GM19455 (cell line): ENCODE measurements around the gene JADE3.
A peak's percentile ranks its signal among the peaks of the same experiment; 100 is the strongest.

Experiments used
- ATAC-seq: cut with Tn5 transposase; IDR thresholded peaks from one replicate; pipeline ENCODE4 v1.9.1; 2021; ENCODE audit not compliant: unreplicated experiment

Gene JADE3

DNA sequence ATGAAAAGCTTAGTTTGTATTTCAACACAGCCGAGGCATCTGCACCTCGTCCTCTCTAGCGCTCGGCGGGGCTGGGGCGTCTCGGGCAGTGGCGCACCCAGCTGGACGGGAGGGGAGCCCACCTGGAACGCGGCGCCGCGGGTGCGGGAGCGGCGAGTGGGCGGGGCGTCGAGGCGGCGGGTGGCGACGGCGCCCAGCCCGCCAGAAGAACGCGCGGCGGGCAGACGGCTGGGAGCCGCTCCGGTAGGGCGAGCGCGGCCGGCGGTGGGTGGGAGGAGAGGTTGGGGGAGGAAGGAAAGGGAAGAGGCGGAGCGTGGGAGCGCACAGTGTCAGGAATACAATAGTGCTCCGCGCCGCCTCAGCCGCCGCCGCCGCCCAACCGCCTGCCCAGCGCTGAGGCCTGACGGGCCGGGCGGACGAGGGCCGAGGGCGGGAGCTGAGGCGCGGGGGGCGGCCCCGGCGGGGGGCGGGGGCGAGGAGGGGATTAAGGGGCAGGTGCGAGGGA, at the start of gene JADE3:
Gene JADE3, plus strand, starts transcription at position 324 of the 505 bp plus-strand sequence. CDS start 72,474 bp downstream, outside the sequence.
- no peak for ATAC-seq

DNA sequence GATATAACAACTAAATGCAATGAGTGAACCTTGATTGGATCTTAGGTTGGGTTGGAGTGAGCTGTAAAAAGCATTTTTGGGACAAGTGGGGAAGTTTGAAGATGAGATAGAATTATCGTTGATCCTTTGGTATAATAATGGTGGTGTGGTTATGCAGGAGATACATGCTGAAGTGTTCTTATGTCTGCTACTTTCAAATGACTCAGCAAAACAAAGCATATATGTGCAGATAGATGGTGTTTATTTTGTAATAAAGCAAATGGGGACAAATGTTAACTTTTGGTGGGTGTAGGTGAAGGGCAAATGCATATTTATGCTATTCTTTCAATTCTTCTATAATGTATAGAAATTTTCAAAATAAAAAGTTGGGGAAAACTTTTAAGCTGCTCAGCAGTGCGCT, 49.1 kb upstream of the JADE3 start:
- no peak for ATAC-seq

DNA sequence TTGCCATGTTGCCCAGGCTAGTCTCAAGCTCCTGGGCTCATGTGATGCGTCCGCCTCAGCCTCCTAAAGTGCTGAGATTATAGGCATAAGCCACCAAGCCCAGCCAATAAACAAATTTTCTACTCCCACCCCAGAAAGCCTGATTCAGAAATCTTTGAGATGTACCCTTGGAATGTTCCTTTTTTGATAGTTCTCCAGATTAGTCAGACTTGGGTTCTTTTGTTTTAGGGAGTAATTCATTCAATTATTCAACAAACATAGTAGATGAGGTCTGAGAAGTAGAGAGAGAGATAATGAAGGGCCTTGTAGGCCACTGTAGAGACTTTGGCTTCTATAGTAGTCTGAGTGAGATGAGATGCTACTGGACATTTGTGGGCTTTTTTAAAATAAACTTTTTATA, 47.6 kb upstream of the JADE3 start:
- no peak for ATAC-seq

DNA sequence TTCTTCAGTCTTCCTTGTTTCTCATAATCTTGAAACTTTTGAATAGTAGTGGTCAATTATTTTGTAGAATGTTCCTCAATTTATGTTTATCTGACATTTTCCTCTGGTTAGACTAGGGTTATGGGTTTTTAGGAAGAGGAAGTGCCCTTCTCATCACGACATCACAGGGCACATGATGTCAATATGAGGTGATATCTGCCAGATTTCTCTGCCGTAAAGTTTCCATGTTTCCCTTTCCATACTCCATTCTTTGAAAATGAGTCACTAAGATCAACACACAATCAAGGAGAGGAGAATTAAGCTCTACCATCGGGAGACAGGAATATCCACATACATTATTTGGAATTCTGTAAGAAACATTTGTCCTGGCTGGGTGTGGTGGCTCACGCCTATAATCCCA, 46.9 kb upstream of the JADE3 start:
- ATAC-seq, result no peak

DNA sequence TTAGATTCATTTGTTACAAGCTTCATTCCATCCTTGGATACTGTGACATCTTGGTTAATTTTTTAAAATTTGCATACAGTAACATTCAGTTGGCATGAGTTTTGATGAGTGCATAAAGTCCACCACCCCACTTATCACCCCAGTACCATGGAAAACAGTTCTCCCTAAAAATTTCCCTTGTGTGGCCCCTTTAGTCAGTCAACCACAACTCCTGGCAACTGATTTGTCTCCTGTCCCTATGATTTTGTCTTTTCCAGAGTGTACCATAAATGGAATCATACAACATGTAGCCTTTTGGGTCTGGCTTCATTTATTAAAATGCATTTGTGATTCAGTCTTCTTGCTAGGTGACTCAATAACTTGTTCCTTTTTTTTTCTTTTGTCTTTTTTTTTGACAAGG, 45.5 kb upstream of the JADE3 start:
- no peak for ATAC-seq

DNA sequence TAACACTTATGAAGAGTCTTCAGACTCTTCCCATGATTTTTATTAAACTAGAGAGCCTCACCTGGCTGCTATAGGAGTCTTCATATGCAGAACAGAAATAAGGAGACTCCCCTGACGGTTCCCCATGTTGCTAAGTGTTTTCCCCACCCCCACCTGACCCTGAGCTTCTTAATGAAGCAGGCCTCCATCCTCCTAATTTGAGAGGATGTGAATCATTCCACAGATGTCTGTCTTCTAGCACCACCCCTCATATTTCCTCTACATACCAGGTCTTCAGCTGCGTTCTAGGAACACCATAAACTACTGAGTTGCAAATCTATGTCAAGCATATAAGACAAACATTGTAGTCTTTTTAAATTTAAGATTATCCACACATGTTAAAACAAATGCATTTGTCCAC, 38.5 kb upstream of the JADE3 start:
- ATAC-seq, result no peak

DNA sequence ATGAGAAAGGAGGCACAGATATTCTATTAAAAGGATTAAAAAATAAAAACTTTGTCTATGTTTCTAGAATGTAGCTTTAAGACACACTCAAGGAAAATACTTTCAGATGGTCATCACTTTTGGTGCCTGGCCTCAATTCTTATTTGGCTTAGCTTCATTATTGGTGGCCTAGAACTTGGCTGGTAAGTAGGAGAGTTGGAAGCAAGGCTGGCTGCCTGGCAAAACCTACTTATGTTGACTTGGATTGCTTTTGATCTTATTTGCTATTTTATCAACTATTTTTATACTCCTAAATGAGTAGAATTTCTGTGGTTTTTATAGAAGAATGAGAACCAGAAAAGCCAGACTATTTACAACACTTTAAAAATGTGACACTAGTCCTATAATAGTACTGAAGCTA, 35.3 kb upstream of the JADE3 start:
- no peak for ATAC-seq

DNA sequence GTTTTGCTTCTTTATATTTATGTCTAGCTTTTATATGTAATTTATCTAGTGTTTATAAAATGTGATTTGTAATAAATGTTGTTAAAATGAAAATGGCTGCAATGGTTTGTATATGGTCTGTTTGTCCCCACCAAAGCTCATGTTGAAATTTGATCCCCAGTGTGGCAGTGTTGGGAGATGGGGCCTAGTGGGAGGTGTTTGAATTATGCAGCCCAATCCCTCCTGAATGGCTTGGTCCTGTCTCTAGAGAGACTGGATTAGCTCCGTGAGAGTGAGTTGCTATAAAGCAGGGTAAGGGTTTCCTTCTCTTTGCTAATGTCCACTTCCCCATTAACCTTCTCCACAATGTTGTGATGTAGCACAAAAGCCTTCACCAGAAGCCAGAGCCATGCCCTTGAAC, 30.0 kb upstream of the JADE3 start:
- ATAC-seq, result no peak

DNA sequence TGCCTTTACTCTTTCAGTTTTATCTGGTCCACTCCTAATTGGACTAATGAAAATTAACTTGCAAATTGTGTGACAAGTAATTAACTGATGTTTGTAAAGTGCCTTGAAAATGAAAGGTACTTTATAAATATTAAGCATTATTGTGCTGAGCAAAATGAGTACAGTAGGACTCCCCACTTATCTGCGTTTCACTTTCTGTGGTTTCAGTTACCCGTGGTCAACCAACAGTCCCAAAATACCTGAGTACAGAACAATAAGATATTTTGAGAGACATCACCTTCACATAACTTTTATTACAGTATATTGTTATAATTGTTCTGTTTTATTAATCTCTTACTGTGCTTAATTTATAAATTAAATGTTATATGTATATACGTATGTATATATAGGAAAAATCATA, 27.4 kb upstream of the JADE3 start:
- ATAC-seq, result no peak

DNA sequence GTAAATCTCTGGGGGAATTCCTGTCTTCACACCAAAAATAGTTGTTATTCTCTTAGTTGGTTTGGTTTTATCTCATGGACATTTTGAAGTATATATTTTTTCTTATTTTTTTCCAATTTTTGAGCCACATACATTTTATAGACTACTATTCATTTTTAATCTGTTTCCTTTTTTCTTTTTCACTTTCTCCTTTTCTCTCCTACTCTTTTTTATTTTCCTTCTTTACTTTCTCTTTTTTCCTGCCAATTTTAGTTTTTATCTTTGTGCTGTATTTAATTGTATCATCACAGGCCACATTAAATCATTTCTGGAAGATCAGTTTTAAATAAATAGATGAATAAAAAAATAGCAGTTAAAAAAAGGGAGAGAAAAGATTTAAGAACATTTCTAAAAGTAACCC, 14.0 kb upstream of the JADE3 start:
- no peak for ATAC-seq

DNA sequence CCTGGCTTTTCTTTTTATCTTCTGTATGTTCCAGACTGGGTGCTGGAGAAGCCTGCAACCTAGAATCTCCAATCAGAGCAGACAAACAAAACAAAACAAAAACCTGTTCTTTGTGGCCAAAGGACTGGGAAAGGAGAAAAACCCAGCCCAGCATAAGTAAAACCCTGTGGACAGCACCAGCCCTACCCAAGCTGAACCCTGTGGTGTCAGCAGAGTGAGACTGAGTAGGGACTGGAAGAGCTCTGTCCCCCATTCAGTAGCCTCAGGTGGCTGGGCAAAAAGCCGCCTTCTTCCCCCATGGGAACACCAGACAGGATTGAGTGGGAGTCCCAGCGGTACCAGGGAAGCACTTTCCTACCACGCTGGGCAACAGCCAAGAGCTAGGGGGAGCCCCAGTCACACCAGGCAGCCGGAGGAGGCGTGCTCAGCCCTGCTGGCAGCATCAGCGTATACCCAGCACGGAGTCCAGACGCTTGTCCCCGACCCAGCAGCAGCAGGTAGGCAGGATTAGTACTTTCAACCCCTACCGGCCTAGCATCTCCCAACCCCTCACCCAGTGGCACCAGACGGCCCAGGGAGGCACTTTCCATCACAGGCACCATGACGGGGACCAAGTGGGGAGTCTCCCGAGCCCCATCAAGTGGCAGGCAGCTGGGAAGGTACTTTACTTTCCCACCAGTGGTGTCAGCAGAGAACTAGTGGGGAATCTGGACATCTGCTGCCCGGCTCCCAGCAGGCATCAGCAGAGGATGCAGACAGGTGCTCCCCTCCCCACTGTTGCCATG, 8.6 kb upstream of the JADE3 start:
- peak; percentile 63 for ATAC-seq

DNA sequence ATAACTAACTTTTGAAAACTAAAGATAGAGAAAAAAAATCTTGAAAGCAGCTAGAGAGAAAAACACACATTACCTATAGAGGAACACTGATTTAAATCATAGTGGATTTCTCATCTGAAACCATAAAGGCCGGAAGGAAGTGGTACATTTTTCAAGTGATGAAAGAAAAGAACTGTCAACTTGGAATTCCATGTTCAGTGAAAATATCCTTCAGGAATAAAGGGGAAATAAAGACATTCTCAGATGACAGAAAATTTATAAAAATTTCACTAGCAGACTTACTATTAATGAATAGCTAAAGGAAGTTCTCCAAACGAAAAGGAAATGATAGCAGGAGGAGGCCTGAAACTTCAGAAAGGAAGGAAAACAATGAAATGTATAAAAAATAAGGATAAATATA, 7.6 kb upstream of the JADE3 start:
- no peak for ATAC-seq

DNA sequence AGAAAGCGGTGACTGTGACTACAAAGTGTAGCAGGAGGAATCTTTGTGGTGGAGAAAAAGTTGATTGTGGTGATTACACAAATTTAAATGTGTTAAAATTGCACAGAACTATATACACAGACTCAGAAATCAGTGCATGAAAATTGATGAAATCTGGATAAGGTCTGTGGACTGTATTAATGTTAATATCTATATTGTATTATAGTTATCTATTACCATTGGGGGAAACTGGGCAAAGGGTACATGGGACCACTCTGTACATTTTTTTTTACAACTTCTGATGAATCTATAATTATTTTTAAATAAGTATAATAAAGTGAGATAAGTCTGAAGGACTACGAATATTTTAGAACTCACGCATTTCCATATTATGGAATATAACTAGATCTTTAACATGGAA, 1.8 kb upstream of the JADE3 start:
- no peak for ATAC-seq

DNA sequence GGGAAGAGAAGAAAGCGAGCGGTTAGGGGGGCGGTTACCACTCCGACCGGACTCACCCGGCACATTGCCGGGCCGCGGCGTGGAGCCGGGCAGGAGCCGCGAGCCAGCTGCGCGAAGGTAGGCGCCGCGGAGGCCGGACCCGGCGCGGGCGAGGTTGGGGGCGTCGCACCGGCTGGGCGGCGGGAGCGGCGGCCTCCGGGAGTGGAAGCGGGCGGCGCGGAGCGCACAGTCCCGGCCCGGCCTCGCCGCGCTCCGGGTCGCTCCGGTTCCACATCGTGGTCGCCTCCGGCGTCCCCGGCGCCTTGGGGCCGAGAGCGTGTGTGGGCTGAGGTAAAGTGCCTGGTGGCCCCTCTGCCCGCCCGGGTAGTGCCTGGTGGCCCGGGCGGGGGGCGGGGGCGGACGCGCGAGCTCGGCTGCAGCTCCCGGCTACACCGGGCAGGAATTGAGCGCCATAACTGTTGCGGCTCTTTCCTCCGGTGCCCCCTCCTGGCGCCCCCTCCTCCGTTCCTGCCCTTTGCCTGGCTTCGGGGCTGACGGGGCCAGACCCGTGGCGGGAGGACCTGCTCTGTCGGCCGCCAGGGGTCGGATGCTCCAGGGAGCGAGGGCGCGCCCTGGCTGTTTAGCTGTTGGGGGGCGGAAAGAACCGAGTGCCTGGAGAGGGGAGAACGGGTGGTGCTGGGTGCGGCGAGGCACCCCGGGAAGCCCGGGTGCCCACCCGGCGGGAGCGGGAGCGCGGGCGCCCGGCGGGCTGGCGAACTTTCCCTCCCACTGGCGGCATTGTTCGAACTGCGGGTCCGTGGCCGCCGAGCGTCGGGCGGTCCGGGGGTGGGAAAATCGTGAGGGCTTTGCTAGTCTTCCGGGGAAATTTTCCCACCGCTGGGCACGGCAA, 626 bp downstream of the JADE3 start:
- no peak for ATAC-seq

DNA sequence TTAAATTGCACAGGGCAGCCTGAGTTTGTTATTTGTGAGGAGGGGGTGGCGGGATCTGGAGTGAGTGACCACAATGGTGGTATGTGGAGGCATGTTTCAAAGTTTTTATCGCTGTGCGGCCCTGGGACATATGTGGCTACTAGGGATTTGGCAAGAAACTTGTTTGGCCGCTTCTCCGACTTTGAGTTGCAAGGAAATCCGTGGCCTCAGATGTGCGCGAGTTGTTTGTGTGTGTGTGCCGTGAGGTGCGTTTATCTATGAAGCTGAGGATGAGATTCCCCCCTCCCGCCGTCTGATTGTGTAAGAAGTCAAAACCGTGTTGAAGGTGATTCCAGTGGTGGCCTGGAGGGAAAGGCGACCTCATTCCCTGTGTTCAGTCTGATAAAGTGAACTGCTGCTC, 1.4 kb downstream of the JADE3 start:
- ATAC-seq, result no peak

DNA sequence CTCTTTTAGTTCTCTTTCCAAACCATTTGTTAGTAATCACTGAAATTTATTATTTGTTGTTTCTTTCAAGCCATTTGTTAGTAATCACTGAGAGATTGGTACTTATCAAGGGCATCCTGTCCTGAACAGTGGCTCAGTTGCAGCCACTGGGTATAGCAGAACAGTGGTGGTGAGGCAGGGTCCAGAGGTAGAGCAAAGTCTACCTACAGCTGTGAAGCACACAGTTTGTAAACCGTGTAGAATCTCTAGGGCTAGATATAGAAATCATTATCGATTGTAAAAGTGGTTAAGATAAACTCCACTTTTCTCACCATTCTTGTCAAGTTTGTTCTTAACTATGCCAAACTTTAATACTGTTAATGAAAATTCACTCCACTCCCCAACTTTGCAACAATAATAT, 4.1 kb downstream of the JADE3 start:
- ATAC-seq, result no peak

DNA sequence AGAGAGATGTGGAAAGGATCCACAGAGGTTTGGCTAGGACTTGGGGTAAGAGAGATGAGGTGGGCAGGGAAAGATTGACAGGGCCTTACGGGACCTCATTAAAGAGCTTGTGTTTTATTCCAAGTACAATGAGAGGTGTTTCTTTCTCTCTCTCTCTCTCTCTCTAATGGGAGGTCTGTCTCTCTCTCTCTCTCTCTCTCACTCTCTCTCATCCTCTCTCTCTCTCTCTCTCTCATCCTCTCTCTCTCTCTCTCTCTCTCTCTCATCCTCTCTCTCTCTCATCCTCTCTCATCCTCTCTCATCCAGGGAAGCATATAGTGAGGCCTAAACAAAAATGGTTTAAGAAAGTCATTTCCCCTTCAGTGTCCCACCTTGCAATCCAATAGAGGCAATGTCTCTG, 5.4 kb downstream of the JADE3 start:
- no peak for ATAC-seq

DNA sequence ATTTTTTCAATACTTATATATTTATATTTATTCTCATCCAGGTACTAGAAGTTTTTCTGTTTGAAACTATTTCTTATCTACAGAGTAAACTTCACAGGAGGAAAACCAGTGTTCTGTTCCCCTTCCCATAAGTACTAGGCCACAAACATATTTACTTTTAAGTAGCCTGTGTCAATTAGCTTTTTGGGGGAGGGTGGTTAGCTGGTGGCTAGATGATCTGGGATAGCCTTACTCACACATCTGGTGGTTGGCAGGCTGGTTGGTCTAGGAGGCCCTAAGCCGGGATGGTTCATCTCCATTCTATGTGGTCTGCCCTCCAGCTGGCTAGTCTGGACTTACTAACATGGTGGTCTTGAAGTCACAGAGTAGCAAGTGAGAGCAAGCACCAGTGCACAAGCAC, 6.2 kb downstream of the JADE3 start:
- no peak for ATAC-seq

DNA sequence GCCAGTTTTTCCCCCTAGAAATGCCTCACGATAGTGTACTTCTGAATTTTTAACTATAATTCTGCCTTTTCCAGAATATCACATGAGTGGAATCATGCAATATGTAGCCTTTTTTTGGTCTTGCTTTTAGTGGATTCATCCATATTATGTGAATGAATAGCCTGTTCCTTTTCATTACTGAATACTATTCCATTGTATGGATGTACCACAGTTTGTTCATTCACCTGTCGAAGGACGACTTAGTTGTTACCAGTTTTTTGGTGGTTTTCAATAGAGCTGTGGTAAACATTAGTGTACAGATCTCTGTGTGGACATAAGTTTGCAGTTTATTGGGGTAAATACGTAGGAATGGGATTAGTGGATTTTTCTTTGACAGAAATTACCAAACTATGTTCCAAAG, 8.0 kb downstream of the JADE3 start:
- ATAC-seq, result no peak

DNA sequence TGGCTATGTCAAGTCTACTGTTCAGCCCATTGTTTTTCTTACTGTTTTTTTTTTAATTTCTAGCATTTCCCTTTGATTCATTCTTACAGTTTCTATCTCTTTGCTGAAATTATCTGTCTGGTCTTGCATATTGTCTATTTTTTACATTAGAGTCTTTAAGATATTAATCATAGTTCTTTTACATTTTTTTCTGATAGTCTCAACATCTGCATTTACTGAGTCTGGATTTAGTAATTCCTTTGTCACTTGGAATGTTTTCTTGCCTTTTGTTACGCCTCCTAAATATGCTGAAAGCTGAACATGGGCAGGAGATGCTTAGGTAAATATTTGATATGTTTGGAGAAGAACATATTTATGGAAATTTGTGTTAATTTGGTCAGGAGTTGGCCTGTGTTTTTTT, 10.4 kb downstream of the JADE3 start:
- ATAC-seq, result no peak

DNA sequence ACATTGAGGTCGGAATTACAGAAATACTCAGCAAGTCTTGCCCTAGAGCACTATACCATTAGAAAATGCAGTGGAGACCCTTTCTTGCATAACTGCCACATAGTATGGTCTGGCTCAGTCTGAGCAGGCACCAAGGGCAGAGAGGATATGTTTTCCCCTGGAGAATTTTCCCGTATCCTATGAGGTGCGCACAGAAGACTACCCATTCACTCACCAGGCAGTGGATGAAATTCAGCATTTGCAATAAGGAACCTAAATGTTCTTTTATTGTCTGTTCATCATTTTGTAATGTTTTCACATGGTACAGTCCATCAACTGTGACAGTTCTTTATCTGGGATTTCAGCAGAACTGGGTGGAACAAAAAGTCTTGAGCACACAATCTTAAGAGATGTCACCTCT, 15.5 kb downstream of the JADE3 start:
- no peak for ATAC-seq
